MM.1S (cell line): ENCODE data around the gene KRT74.

ENCODE experiments used
- EZH2 ChIP-seq: fragments of 300-600 bp; sonication (generic); optimal IDR thresholded peaks from 2 replicates; pipeline ENCODE3; 2017; ENCODE audit warnings: low read depth, mild to moderate bottlenecking, antibody characterized with exemption, low read length, mixed read lengths
- EZH2phosphoT487 ChIP-seq: fragments of 300-600 bp; sonication (generic); IDR thresholded peaks from 2 replicates; pipeline ENCODE4 v1.6.1; 2018; ENCODE audit warnings: antibody characterized with exemption, low read length
- TF ChIP-seq, protein P1 (sequence below): fragments of 300-600 bp; sonication (generic); IDR thresholded peaks from 2 replicates; pipeline ENCODE4 v1.5.1; 2016; ENCODE audit warnings: antibody characterized with exemption, low read length, mixed read lengths

GRCh38 chr12:52542785-52543318 lies 30.8 kb downstream of the KRT74 start:
- TF ChIP-seq, protein P1, sequence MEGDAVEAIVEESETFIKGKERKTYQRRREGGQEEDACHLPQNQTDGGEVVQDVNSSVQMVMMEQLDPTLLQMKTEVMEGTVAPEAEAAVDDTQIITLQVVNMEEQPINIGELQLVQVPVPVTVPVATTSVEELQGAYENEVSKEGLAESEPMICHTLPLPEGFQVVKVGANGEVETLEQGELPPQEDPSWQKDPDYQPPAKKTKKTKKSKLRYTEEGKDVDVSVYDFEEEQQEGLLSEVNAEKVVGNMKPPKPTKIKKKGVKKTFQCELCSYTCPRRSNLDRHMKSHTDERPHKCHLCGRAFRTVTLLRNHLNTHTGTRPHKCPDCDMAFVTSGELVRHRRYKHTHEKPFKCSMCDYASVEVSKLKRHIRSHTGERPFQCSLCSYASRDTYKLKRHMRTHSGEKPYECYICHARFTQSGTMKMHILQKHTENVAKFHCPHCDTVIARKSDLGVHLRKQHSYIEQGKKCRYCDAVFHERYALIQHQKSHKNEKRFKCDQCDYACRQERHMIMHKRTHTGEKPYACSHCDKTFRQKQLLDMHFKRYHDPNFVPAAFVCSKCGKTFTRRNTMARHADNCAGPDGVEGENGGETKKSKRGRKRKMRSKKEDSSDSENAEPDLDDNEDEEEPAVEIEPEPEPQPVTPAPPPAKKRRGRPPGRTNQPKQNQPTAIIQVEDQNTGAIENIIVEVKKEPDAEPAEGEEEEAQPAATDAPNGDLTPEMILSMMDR: no peak
- TF ChIP-seq EZH2phosphoT487: no peak
- TF ChIP-seq EZH2: no peak
